DMS114 treated with DMSO at 0.1 percent for 48 hours (cell line): ENCODE results near the gene PDZRN3.
A peak's percentile ranks its signal among the peaks of the same experiment; 100 is the strongest.

Experiments
- DNase-seq: peaks from one replicate; lab custom pipeline; 2025; ENCODE audit not compliant: unreplicated experiment; lab: John Stamatoyannopoulos, UW

PDZRN3 gene

GRCh38 chr3:73624821-73625665 lies at the start of gene PDZRN3:
PDZRN3 (minus strand) TSS chr3:73624941.
- peak; percentile 14 for DNase-seq

GRCh38 chr3:73674280-73674679 lies 49.5 kb upstream of the PDZRN3 start:
- no peak for DNase-seq

- DNase-seq: no peak
Observed at GRCh38 chr3:73669260-73669659, 44.5 kb upstream of the PDZRN3 start.

DNA sequence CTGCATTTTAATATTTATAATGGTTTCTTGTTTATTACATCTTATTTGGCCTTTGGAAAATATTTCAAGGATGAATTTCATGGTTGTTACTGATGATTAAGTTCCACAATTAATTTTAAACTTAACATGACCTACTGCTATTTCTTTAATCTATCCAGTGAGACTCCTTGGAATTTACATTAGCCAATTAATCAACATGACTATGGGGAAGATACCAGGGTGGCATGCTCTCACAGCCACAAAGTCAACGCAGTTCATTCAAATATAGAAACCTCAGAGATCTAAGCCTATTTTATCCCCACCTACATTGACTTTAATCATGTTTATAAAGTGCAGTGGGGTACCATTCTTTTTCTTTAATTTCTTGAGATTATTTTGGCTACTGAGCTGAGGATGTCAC lies 43.6 kb upstream of the PDZRN3 start:
- no peak for DNase-seq

DNA sequence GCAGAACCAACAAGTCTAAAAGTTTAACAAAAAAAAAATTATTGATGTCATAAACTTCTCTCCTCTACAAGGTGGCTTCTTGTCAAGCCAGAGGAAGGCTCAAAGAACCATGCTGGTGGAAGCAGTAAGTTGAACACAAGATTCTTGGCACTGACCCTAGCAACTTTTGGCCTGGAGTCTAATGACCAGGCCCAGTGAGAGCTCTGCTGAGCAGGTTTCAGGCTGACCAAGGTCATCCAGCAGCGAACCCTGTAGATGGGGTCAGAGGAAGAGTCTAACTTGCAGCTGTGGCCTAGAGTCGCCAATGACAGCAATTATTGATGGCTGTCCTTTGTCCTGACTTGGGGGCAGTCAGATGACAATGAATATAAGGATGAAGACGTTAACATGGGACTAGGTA lies 43.1 kb upstream of the PDZRN3 start:
- DNase-seq: no peak

DNA sequence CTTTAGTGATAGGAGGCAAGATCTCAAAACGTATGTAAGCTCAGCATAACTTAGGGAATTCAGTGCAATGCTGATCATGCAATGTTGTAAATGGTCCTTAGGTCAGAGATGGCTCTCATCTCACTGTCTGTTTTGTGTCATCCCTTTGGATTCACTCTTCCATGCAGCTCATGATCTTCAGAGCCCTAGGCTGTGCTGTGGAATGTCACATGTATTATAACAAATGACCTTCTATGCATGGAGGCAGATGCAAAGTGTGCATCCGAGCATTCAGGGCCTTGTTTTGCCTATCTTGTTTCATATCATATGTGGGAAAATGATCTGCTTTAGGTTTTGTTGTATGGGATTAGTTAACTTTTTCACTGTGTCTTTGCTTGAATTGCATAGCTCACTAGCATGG lies 40.5 kb upstream of the PDZRN3 start:
- DNase-seq: no peak

DNA sequence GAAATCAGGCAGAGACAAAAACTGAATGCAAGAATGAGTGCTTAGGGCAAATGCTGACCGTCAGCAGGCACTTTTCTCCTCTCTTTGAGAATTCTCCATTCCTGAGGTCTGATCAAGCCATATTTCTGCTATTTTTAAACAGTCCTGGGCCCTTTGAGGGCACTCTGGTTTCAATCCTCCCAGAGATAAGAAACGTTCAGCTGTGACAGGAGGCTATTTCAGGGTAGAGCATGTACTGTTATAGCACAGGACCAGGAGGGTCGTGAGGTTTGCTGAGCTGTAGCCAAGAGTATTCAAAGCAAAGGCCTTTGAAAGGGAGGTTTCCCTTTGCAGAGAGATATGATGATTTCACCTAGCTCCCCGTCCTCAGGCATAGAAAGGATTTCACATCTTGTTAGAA lies 39.6 kb upstream of the PDZRN3 start:
- DNase-seq: no peak

DNA sequence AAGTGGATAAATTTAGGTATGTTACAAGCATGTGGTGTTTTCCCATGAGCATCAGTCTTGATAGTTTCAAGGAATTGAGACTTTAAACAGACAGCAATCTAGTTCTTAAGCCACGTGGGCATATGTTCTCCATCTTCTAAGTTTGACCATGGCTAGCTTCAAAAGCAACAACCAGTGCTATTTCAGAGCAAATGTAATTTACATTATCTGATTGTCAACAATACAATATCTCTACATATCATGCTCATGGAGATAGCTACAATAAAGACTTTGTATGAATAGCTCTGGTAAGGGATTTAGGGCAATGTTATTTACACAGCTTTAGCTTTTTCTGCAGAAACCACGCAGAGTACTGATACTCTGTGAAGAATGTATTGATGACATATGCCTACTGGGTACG lies 38.8 kb upstream of the PDZRN3 start:
- DNase-seq: no peak

DNA sequence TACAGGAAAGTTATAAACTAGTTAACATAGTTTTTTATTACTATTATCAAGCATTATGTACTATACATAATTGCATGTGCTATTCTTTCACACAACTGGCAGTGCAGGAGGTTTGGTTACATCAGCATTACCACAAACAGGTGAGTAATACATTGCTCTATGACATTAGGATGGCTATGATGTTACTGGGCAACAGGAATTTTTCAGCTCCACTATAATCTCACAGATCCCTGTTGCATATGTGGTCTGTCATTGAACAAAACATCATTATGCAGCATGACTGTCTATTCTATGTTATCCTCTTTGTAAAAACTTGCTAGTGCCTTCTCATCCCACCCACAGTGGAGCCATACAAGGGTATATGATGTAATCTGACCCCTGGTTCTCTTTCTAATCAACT lies 36.5 kb upstream of the PDZRN3 start:
- no peak for DNase-seq

DNA sequence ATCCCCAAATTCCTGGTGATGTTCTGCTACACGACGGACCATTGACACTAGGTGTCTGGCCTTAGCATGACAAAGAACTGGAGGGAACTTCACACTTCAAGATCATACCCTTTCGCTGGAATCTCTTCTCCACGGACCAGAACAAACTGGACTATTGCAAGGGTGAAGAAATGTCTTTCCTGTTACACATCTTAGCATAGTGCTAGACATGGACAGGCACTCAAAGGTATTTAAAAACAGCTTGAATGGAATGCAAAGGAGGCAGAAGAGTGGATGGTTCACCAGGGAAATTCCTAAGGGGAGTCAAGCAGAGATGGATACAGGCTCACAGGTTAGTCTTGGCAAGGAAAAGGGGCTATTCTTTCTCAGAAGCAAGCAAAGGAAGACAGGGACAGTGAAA lies 33.5 kb upstream of the PDZRN3 start:
- no peak for DNase-seq

- no peak for DNase-seq
Observed at GRCh38 chr3:73657186-73657585, 32.4 kb upstream of the PDZRN3 start.

- DNase-seq: no peak
Observed at GRCh38 chr3:73656241-73656890, 31.6 kb upstream of the PDZRN3 start.

- DNase-seq: no peak
Observed at GRCh38 chr3:73655197-73655596, 30.5 kb upstream of the PDZRN3 start.

GRCh38 chr3:73653877-73654276 lies 29.1 kb upstream of the PDZRN3 start:
- DNase-seq: no peak

DNA sequence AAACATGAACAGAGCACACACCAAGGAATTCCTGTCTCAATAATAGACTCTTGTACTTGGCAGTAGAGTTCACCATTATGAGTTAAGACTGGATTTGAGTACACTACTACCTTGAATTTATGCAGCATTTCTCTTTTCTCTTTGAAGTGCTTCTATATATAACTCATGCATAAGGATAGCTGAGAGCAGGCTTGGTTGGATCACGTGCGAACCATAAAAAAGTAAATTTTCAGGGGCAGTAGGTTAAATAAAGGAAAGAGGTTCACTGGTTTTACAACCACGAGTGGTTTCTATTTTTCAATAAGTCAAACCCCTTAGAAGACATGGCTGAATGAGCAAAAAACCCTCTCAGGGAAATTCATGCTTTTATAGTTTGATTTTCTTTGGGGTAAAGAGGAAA lies 28.6 kb upstream of the PDZRN3 start:
- no peak for DNase-seq

DNA sequence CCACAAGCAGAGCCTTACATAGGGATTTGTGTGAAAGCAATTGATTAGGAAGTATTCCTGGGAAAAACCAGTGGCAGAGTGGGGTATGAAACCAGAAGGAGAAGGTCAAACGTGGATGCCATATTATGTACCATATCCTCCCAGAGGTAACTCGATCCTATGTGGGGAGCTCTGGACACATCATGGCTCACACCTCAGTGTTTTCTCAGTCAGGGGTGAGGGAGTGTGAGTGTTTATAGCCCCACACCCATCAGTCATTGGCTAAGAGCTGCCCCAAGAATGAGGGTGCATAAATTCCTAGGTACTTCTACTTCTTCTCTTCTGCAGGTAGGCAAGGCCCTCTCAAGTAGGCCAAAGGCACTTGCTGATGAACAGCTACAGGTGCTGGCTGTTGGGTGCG lies 28.2 kb upstream of the PDZRN3 start:
- DNase-seq: no peak

- DNase-seq: no peak
Observed at GRCh38 chr3:73637042-73637441, 12.3 kb upstream of the PDZRN3 start.

DNA sequence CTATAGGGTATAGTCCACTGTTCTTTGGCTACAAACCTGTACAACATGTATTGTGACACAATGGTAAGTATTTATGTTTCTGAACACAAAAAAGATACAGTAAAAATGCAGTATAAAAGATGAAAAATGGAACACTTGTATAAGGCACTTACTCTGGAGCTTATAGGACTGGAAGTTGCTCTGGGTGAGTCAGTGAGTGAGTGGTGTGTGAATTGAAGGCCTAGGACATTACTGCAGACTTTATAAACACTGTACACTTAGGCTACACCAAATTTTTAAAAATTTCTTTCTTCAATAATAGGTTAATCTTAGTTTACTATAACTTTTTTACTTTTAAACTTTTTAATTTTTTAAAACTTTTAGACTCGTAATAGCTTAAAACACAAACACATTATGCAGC lies 10.5 kb upstream of the PDZRN3 start:
- DNase-seq: no peak

GRCh38 chr3:73633916-73634344 lies 9.2 kb upstream of the PDZRN3 start:
- no peak for DNase-seq

DNA sequence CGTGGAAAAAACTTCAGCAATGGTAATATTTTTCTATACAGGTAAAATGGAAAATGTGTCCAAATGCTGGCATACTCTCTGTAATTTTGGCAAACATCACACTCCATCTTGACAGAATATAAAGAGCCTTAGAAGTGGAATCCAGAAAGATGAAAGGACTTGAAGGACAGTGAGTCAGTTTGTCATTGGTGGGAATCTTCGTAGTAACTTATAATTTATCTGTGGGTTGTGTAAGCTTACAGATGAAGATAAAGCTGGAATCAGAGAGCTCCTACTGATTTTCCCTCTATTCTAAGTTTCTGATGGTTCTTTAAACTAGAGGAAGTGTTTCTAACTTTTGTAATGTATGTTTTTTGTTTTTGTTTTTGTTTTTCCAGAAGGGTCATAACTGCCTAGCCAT lies 8.7 kb upstream of the PDZRN3 start:
- DNase-seq: no peak

DNA sequence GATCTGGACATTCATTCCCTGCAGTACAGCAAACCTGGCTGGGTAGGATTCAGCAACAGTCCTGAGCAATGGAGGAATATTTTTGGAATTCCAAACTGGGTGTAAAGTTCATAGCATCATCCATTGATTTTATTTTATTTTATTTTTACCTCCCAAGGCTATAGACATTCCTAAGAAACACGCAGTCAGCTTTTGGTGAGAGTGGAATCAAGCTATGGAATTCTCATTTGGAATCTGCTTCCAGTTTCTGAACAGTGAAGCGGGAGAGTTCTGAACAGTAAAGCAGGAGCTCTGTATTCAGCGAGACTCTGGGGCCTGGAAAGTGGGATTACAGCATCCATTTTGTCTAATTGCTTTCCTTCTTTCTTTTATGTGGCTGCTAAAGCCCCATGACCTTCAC lies 1.4 kb upstream of the PDZRN3 start:
- DNase-seq: no peak

GRCh38 chr3:73624017-73624820 lies 522 bp downstream of the PDZRN3 start:
- peak; percentile 1 for DNase-seq
